Hepatocyte (in vitro differentiated cells): ENCODE data around the gene PSME1.

Source experiments
- EZH2phosphoT487 ChIP-seq: fragments of 200-600 bp; sonication (generic); IDR thresholded peaks from one replicate; pipeline ENCODE4 v1.6.1; 2018; ENCODE audit warnings: antibody characterized with exemption, mild to moderate bottlenecking, low read depth, moderate library complexity; ENCODE audit not compliant: unreplicated experiment, severe bottlenecking
- TF ChIP-seq, protein P1 (sequence below): fragments of 200-600 bp; sonication (generic); IDR thresholded peaks from 2 replicates; pipeline ENCODE4 v1.5.1; 2016; ENCODE audit warnings: antibody characterized with exemption, mild to moderate bottlenecking; ENCODE audit not compliant: poor library complexity

DNA sequence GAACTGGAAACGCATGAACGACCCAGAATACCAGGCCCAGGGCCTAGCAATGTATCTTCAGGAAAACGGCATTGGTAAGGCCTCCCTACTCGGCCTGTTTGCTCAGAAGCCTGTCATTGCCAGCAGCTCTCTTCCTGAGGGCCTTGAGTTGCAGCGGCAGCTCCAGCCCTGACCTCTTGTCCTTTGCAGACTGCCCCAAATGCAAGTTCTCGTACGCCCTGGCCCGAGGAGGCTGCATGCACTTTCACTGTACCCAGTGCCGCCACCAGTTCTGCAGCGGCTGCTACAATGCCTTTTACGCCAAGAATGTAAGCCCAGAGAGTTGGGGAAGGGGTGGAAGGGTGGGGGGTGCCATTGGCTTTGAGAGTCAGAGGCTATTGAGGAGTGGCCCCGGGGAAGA, 21.3 kb downstream of the PSME1 start:
- TF ChIP-seq, protein P1, sequence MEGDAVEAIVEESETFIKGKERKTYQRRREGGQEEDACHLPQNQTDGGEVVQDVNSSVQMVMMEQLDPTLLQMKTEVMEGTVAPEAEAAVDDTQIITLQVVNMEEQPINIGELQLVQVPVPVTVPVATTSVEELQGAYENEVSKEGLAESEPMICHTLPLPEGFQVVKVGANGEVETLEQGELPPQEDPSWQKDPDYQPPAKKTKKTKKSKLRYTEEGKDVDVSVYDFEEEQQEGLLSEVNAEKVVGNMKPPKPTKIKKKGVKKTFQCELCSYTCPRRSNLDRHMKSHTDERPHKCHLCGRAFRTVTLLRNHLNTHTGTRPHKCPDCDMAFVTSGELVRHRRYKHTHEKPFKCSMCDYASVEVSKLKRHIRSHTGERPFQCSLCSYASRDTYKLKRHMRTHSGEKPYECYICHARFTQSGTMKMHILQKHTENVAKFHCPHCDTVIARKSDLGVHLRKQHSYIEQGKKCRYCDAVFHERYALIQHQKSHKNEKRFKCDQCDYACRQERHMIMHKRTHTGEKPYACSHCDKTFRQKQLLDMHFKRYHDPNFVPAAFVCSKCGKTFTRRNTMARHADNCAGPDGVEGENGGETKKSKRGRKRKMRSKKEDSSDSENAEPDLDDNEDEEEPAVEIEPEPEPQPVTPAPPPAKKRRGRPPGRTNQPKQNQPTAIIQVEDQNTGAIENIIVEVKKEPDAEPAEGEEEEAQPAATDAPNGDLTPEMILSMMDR: no peak
- no peak for TF ChIP-seq EZH2phosphoT487
